ENCODE results near the gene KRT8.
"Not testable (repeated sequence)": the region's sequence is repeated elsewhere in the genome, so short reads cannot be mapped to it uniquely, and the experiment has no call there.

KRT8 gene

GRCh38 chr12:52872644-52873389 lies 32.1 kb downstream of the KRT8 start:
- no peak for DNase-seq

DNA sequence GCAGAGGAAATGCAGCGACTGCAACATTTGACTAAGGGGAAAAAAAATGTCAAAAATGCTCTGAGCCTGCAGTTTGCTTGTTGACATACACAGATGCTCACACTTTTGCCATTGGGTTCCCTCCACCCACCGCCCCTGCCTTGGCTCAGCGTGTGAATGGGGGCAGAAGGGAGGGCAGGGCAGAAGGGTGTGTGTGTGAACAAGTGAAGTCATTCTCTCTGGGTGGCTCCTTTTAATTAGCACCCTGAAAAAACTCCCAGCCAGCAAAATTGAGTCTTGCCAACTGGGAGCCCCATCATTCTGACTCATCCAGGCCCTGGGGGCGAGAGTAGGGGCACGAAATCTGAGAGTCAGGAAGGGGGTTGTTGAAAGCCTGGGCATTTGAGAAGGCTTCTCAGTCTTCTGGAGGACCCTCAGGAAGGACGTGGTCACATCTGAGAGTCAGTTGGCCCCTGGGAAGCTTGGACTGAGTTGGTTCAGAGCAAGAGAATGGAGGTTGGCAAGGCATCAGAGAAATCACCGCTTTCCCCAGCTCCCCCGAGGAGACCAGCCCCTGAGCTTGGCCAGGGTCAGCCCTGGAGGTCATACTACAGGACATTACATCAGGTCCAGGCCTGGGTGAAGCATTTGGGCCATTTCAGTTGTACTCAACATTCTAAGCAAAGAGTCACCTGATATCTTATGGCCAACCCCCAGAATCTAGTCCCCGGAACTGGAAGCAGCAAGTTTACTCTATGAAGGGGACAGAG lies 33.4 kb downstream of the KRT8 start:
- no peak for DNase-seq

- peak; percentile 45 for DNase-seq
Observed at GRCh38 chr12:52870361-52871290, 34.2 kb downstream of the KRT8 start.

GRCh38 chr12:52867642-52868041 lies 37.2 kb downstream of the KRT8 start:
- no peak for DNase-seq

GRCh38 chr12:52867152-52867551 lies 37.7 kb downstream of the KRT8 start:
- DNase-seq: no peak

DNA sequence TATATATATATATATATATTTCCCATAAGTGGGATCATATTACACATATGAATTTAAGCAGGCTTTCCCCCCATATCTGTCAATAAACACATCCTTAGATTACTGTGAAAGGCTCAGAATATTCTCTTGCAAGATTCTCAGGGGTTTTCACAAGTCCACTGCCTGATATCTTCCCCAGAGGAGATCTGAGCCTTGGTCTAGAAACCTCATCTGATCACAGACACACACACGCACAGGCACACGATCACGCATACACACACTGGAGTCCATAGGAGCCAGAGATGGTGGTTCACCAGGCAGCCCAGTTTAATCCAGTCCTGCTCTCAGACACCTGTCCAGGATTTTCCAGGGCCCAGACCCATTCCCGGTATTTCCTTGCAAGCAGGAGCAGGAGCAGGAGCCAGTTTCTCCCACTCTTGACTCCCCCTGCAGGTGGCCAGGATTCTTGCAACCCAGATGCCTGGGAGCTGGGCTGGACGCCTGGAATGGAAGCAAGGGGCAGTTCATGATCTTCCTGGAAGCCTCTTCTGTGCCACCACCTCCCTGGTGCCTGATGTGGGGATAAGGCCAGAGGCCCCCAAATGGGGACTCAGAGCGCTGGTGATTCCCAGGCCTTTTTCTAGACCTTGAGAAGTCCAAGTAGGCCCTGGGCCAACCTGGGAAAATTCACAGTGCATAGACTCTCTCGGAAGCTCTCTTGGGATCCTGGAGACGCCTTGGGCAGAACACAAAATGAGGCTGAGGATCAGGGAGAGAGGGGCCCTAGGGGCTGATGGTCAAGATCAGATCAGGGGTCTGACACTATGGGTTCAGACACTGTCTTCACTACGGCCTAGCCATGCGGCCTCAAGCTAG lies 39.6 kb downstream of the KRT8 start:
- DNase-seq: no peak

GRCh38 chr12:52862023-52862422 lies 42.9 kb downstream of the KRT8 start:
- no peak for DNase-seq

DNA sequence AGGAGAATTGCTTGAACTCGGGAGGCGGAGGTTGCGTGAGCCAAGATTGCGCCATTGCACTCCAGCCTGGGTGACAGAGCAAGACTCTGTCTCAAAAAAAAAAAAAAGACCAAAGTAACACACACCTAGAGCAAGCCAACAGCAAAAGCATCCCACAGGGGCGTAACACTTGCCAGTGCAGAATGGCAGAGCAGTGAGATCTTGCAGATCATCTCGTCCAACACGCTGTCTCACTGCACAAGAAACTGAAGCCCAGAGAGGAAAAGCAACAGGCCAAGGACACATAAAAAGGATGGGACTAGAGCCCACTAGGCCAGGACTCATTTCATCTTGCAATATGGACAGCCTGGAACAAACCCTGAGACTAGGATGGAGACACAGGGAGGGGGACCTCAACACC lies 43.4 kb downstream of the KRT8 start:
- no peak for DNase-seq

- no peak for DNase-seq
Observed at GRCh38 chr12:52860102-52860823, 44.6 kb downstream of the KRT8 start.

GRCh38 chr12:52857500-52857899 lies 47.4 kb downstream of the KRT8 start:
- DNase-seq: no peak

DNA sequence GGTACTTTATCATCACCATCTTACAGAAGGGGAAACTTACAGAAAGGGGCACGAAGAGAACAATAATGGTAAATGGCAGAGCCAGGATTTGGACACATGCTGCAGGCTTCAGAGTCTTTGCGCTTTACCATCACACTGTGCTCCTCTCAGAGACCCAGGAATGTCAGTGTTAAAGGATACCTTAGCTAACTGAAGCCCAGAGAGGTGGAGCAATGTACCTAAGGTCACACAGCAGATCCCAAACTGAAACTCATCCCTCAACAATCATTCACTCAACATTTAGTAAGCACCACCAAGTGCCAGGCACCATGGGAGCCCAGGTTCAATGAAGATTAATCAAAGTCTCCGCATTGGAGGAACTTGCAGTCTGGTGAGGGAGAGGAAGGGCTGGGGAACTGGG lies 48.1 kb downstream of the KRT8 start:
- no peak for DNase-seq

DNA sequence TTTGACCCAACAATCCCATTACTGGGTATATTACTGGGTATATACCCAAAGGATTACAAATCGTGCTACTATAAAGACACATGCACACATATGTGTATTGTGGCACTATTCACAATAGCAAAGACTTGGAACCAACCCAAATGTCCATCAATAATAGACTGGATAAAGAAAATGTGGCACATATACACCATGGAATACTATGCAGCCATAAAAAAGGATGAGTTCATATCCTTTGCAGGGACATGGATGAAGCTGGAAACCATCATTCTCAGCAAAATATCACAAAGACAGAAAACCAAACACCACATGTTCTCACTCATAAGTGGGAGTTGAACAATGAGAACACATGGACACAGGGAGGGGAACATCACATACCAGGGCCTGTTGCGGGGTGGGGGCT lies 48.8 kb downstream of the KRT8 start:
- not testable (repeated sequence) for DNase-seq

- DNase-seq: no peak
Observed at GRCh38 chr12:52851787-52852186, 53.1 kb downstream of the KRT8 start.

GRCh38 chr12:52850681-52851080 lies 54.2 kb downstream of the KRT8 start:
- no peak for DNase-seq

DNA sequence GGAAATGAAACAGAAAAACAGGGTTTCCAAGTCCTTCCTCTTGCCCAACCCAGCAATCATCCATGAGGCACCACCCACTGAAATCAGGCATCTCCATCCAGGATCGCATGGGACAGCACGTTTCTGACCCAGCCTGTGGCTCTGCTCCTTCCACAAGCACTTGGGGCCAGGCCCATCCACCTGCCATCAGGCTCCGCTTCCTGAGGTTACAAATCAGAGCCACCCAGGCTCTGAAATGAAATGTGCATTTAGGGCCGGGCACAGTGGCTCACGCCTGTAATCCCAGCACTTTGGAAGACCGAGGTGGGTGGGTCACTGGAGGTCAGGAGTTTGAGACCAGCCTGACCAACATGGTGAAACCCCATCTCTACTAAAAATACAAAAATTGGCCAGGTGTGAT lies 55.4 kb downstream of the KRT8 start:
- no peak for DNase-seq

GRCh38 chr12:52848661-52849255 lies 56.1 kb downstream of the KRT8 start, which contains the start of gene KRT78:
TSS of gene KRT78 (minus strand) at chr12:52848994. CDS start at chr12:52848930, 64 bp downstream.
- DNase-seq: no peak

DNA sequence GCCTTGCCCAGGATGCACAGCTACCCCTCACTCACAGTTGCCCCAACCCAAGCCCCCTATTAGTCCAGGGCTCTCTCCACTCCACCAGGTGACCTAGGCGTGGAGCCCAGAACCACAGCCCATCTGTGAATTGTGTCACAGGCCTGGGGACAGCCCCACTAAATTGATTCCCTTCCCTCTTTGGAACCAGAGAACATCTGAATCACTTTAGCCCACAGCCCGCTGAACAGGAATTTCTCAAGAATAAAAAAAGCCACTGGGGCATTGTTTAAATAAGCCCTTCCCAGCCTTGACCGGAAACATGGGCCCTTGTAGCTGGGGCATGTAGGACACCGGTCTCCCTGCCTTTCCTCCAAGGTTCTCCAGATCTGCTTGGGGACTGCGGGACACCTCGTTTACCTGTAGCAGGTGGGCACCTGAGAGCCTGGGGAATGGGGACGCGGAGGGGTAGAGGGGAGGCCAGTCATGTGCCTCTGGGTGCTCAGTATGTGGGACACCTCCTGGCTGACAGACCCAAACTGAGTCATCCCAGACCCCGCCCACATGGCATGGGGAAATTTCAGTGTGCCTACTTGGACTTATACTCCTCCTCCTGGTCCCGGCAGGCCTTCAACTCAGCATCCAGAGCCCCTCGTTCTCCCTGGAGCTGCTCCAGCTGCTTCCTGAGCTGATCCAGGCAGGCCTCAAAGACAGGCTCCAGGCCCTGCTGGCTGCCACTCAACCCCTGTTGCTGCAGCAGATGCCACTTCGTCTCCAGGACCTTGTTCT lies 57.4 kb downstream of the KRT8 start:
- DNase-seq: no peak
